ENCODE measurements around the gene C15orf61.

Gene C15orf61

GRCh38 chr15:67523330-67523729, 2.4 kb downstream of the C15orf61 start:
- no peak overlapping the region for H3K4ac ChIP-seq (ENCODE audit: low read length)
- H2BK12ac ChIP-seq (ENCODE audit: low read length): no peak overlapping the region
- H2AFZ ChIP-seq (ENCODE audit: low read length): no peak overlapping the region
- H3K9ac ChIP-seq (ENCODE audit: low read depth, low read length, poor library complexity): no peak overlapping the region
- no peaks in the 10 kb centered on the region for H3K27me3 ChIP-seq (ENCODE audit: control insufficient read depth in 3 of 3, insufficient read depth in 3 of 3, low read depth in 1 of 3, low read length in 3 of 3)
- H3K4me1 ChIP-seq (ENCODE audit: control insufficient read depth in 2 of 2, insufficient read depth in 1 of 2, low read depth in 1 of 2, low read length in 2 of 2): peaks cover 0 to 13% of the 10 kb centered on the region in 2 donors
- H3K4me3 ChIP-seq (ENCODE audit: low read length in 2 of 2): no peak overlapping the region
- no peaks in the 10 kb centered on the region for H3K9me3 ChIP-seq (replicated peaks in 1 of 2; ENCODE audit: control insufficient read depth in 2 of 2, insufficient read depth in 1 of 2, low read depth in 1 of 2, low read length in 2 of 2)
- H2BK120ac ChIP-seq (ENCODE audit: low read depth, low read length): no peak overlapping the region
- no peak overlapping the region for H3K18ac ChIP-seq (ENCODE audit: low read length)
- H4K8ac ChIP-seq (ENCODE audit: low read depth, low read length): no peak overlapping the region
- peaks cover 0 to 14% of the 10 kb centered on the region in 2 donors for H3K36me3 ChIP-seq (replicated peaks in 1 of 2; ENCODE audit: control insufficient read depth in 2 of 2, insufficient read depth in 2 of 2, low read length in 2 of 2)
- DNase-seq (ENCODE audit: low spot score): no peak
- no CpG with 5 or more reads among the region's 1 CpG for WGBS, 2 donors (ENCODE audit: extremely low coverage in 2 of 2, insufficient read length in 2 of 2, insufficient replicate concordance in 1 of 2)
- no peak overlapping the region for H3K23ac ChIP-seq (ENCODE audit: low read depth, low read length, poor library complexity)
- no peak overlapping the region for H3K4me2 ChIP-seq (ENCODE audit: insufficient read depth, low read length, poor library complexity, severe bottlenecking)
- H2AK5ac ChIP-seq (ENCODE audit: low read depth, low read length): no peak overlapping the region
- H3K14ac ChIP-seq (ENCODE audit: low read length): no peak overlapping the region
- H2BK15ac ChIP-seq (ENCODE audit: low read length): no peak overlapping the region
- no peak overlapping the region for H4K91ac ChIP-seq (ENCODE audit: low read depth, low read length, poor library complexity)
- no peak overlapping the region for H3K27ac ChIP-seq (replicated peaks; ENCODE audit: low read length)
- H3K79me1 ChIP-seq (ENCODE audit: low read depth, low read length): peaks cover 3% of the 10 kb centered on the region
- H2BK5ac ChIP-seq (ENCODE audit: low read length): no peak overlapping the region

GRCh38 chr15:67524235-67524634, 3.3 kb downstream of the C15orf61 start:
- Histone ChIP-seq H3K23ac (ENCODE audit: low read depth, low read length, poor library complexity) (no peak overlapping the region), H3K79me1 (ENCODE audit: low read depth, low read length) (peaks cover 3% of the 10 kb centered on the region), H3K4me2 (ENCODE audit: insufficient read depth, low read length, poor library complexity, severe bottlenecking) (no peak overlapping the region), H3K4ac (ENCODE audit: low read length) (no peak overlapping the region), H2BK120ac (ENCODE audit: low read depth, low read length) (no peak overlapping the region), H3K4me1 (ENCODE audit: control insufficient read depth in 2 of 2, insufficient read depth in 1 of 2, low read depth in 1 of 2, low read length in 2 of 2) (peaks cover 0 to 13% of the 10 kb centered on the region in 2 donors), H4K8ac (ENCODE audit: low read depth, low read length) (no peak overlapping the region), H2BK15ac (ENCODE audit: low read length) (no peak overlapping the region), H3K9ac (ENCODE audit: low read depth, low read length, poor library complexity) (no peak overlapping the region), H4K91ac (ENCODE audit: low read depth, low read length, poor library complexity) (no peak overlapping the region), H3K18ac (ENCODE audit: low read length) (no peak overlapping the region), H2AK5ac (ENCODE audit: low read depth, low read length) (no peak overlapping the region), H2BK12ac (ENCODE audit: low read length) (no peak overlapping the region), H3K27ac (replicated peaks; ENCODE audit: low read length) (no peak overlapping the region), H3K14ac (ENCODE audit: low read length) (no peak overlapping the region), H3K4me3 (ENCODE audit: low read length in 2 of 2) (no peak overlapping the region), H3K27me3 (ENCODE audit: control insufficient read depth in 3 of 3, insufficient read depth in 3 of 3, low read depth in 1 of 3, low read length in 3 of 3) (no peaks in the 10 kb centered on the region), H3K9me3 (replicated peaks in 1 of 2; ENCODE audit: control insufficient read depth in 2 of 2, insufficient read depth in 1 of 2, low read depth in 1 of 2, low read length in 2 of 2) (no peaks in the 10 kb centered on the region), H2AFZ (ENCODE audit: low read length) (no peak overlapping the region), H2BK5ac (ENCODE audit: low read length) (no peak overlapping the region), H3K36me3 (replicated peaks in 1 of 2; ENCODE audit: control insufficient read depth in 2 of 2, insufficient read depth in 2 of 2, low read length in 2 of 2) (peaks cover 0 to 14% of the 10 kb centered on the region in 2 donors)
- no peak for DNase-seq (ENCODE audit: low spot score)

GRCh38 chr15:67528513-67528912, 7.6 kb downstream of the C15orf61 start:
- H3K18ac ChIP-seq (ENCODE audit: low read length): no peak overlapping the region
- H4K91ac ChIP-seq (ENCODE audit: low read depth, low read length, poor library complexity): no peak overlapping the region
- H2AFZ ChIP-seq (ENCODE audit: low read length): no peak overlapping the region
- no peak overlapping the region for H2BK12ac ChIP-seq (ENCODE audit: low read length)
- WGBS, 2 donors (ENCODE audit: extremely low coverage in 2 of 2, insufficient read length in 2 of 2, insufficient replicate concordance in 1 of 2): no CpG with 5 or more reads among the region's 3 CpGs
- H2AK5ac ChIP-seq (ENCODE audit: low read depth, low read length): no peak overlapping the region
- no peak overlapping the region for H3K9ac ChIP-seq (ENCODE audit: low read depth, low read length, poor library complexity)
- H3K36me3 ChIP-seq (replicated peaks in 1 of 2; ENCODE audit: control insufficient read depth in 2 of 2, insufficient read depth in 2 of 2, low read length in 2 of 2): peaks cover 0 to 14% of the 10 kb centered on the region in 2 donors
- DNase-seq (ENCODE audit: low spot score): no peak
- H3K14ac ChIP-seq (ENCODE audit: low read length): no peak overlapping the region
- H3K79me1 ChIP-seq (ENCODE audit: low read depth, low read length): no peaks in the 10 kb centered on the region
- H2BK15ac ChIP-seq (ENCODE audit: low read length): no peak overlapping the region
- H3K27me3 ChIP-seq (ENCODE audit: control insufficient read depth in 3 of 3, insufficient read depth in 3 of 3, low read depth in 1 of 3, low read length in 3 of 3): no peaks in the 10 kb centered on the region
- H2BK120ac ChIP-seq (ENCODE audit: low read depth, low read length): no peak overlapping the region
- no peak overlapping the region for H3K4me3 ChIP-seq (ENCODE audit: low read length in 2 of 2)
- peaks cover 0 to under 1% of the 10 kb centered on the region in 2 donors for H3K4me1 ChIP-seq (ENCODE audit: control insufficient read depth in 2 of 2, insufficient read depth in 1 of 2, low read depth in 1 of 2, low read length in 2 of 2)
- no peak overlapping the region for H3K4me2 ChIP-seq (ENCODE audit: insufficient read depth, low read length, poor library complexity, severe bottlenecking)
- H3K27ac ChIP-seq (replicated peaks; ENCODE audit: low read length): no peak overlapping the region
- H3K4ac ChIP-seq (ENCODE audit: low read length): no peak overlapping the region
- H2BK5ac ChIP-seq (ENCODE audit: low read length): no peak overlapping the region
- no peak overlapping the region for H4K8ac ChIP-seq (ENCODE audit: low read depth, low read length)
- no peaks in the 10 kb centered on the region for H3K9me3 ChIP-seq (replicated peaks in 1 of 2; ENCODE audit: control insufficient read depth in 2 of 2, insufficient read depth in 1 of 2, low read depth in 1 of 2, low read length in 2 of 2)
- H3K23ac ChIP-seq (ENCODE audit: low read depth, low read length, poor library complexity): no peak overlapping the region

GRCh38 chr15:67531379-67531914, 10.5 kb downstream of the C15orf61 start:
- H2BK15ac ChIP-seq (ENCODE audit: low read length): no peak overlapping the region
- no peaks in the 10 kb centered on the region for H3K79me1 ChIP-seq (ENCODE audit: low read depth, low read length)
- no peak overlapping the region for H3K4me3 ChIP-seq (ENCODE audit: low read length in 2 of 2)
- no peak overlapping the region for H4K91ac ChIP-seq (ENCODE audit: low read depth, low read length, poor library complexity)
- no peak overlapping the region for H2AFZ ChIP-seq (ENCODE audit: low read length)
- H3K4me1 ChIP-seq (ENCODE audit: control insufficient read depth in 2 of 2, insufficient read depth in 1 of 2, low read depth in 1 of 2, low read length in 2 of 2): no peaks in the 10 kb centered on the region
- H3K9me3 ChIP-seq (replicated peaks in 1 of 2; ENCODE audit: control insufficient read depth in 2 of 2, insufficient read depth in 1 of 2, low read depth in 1 of 2, low read length in 2 of 2): no peaks in the 10 kb centered on the region
- H2BK120ac ChIP-seq (ENCODE audit: low read depth, low read length): no peak overlapping the region
- H3K36me3 ChIP-seq (replicated peaks in 1 of 2; ENCODE audit: control insufficient read depth in 2 of 2, insufficient read depth in 2 of 2, low read length in 2 of 2): peaks cover 0 to 14% of the 10 kb centered on the region in 2 donors
- H2BK5ac ChIP-seq (ENCODE audit: low read length): no peak overlapping the region
- no peak overlapping the region for H2AK5ac ChIP-seq (ENCODE audit: low read depth, low read length)
- H3K4me2 ChIP-seq (ENCODE audit: insufficient read depth, low read length, poor library complexity, severe bottlenecking): no peak overlapping the region
- no peak overlapping the region for H3K23ac ChIP-seq (ENCODE audit: low read depth, low read length, poor library complexity)
- no peak overlapping the region for H3K14ac ChIP-seq (ENCODE audit: low read length)
- H3K27ac ChIP-seq (replicated peaks; ENCODE audit: low read length): no peak overlapping the region
- DNase-seq (ENCODE audit: low spot score): no peak
- H3K4ac ChIP-seq (ENCODE audit: low read length): no peak overlapping the region
- H3K27me3 ChIP-seq (ENCODE audit: control insufficient read depth in 3 of 3, insufficient read depth in 3 of 3, low read depth in 1 of 3, low read length in 3 of 3): no peaks in the 10 kb centered on the region
- no peak overlapping the region for H3K9ac ChIP-seq (ENCODE audit: low read depth, low read length, poor library complexity)
- H4K8ac ChIP-seq (ENCODE audit: low read depth, low read length): no peak overlapping the region
- H2BK12ac ChIP-seq (ENCODE audit: low read length): no peak overlapping the region
- no CpG with 5 or more reads among the region's 3 CpGs for WGBS, 2 donors (ENCODE audit: extremely low coverage in 2 of 2, insufficient read length in 2 of 2, insufficient replicate concordance in 1 of 2)
- no peak overlapping the region for H3K18ac ChIP-seq (ENCODE audit: low read length)
